ENCODE measurements around the gene MTHFD1. TPM values are rescaled to one million over a fixed set of nuclear protein-coding genes. Genes with fewer than 3 reads are reported as not detected.
"Not testable (repeated sequence)": the region's sequence is repeated elsewhere in the genome, so short reads cannot be mapped to it uniquely, and the experiment has no call there.

The MTHFD1 gene
- total RNA-seq, 2 donors from 2014 or later, result 26.1 to 34.7 TPM

DNA sequence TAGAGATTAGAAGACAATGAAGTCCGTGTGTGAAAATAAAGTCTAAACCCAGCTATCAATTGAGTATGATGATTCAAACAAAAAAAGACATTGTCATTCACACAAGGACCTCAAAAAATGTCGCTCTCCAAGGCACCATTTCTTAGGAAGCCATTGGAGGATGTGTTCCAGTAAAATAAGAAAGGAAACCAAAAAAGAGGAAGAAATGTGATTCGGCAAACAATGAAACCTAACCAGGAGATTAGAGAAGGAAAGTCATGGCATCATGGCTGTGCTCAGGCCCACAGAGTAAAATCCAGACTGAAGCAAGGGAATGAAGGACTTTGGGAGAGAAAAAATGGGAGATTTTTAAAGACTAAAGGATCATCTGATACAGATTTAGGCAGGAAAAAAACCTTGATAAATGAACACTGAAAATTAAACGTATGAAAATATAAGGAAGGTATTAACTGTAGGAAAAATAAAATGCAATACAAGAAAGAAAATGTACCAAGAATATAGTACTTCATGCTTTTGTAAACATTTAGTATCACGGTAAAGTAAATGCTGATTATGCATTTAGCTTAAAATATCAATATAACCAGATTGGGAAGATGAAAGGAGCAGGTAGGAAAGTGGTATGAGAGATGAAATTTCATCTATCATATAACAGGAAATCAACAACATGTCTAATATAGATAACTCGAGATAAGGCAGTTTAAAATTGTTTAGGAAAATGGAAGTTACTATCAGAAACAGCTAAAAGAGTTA, 38.2 kb upstream of the MTHFD1 start:
- Histone ChIP-seq H3K27ac (no peak overlapping the region), H3K4me3 (no peak overlapping the region), H3K4me1 (replicated peaks) (no peaks in the 10 kb centered on the region), H3K36me3 (no peaks in the 10 kb centered on the region), H3K9me3 (no peaks in the 10 kb centered on the region), H3K27me3 (replicated peaks; ENCODE audit: insufficient read depth) (no peaks in the 10 kb centered on the region)
- TF ChIP-seq POLR2AphosphoS5 (IDR thresholded peaks at IDR 0.05), result no peak
- no peak for TF ChIP-seq POLR2A (IDR thresholded peaks at IDR 0.05)
- TF ChIP-seq, protein P1, sequence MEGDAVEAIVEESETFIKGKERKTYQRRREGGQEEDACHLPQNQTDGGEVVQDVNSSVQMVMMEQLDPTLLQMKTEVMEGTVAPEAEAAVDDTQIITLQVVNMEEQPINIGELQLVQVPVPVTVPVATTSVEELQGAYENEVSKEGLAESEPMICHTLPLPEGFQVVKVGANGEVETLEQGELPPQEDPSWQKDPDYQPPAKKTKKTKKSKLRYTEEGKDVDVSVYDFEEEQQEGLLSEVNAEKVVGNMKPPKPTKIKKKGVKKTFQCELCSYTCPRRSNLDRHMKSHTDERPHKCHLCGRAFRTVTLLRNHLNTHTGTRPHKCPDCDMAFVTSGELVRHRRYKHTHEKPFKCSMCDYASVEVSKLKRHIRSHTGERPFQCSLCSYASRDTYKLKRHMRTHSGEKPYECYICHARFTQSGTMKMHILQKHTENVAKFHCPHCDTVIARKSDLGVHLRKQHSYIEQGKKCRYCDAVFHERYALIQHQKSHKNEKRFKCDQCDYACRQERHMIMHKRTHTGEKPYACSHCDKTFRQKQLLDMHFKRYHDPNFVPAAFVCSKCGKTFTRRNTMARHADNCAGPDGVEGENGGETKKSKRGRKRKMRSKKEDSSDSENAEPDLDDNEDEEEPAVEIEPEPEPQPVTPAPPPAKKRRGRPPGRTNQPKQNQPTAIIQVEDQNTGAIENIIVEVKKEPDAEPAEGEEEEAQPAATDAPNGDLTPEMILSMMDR (IDR thresholded peaks at IDR 0.05), result no peak
- WGBS, result 91% methylated on average over 6 of the region's 6 CpGs
- no peak for DNase-seq (ENCODE audit: low spot score)
- intact Hi-C loops (cut with DNase I), result loop anchor here (10.0 kb wide), 3 partner anchors 125 to 285 kb away; no protein-coding TSS in a partner anchor

DNA sequence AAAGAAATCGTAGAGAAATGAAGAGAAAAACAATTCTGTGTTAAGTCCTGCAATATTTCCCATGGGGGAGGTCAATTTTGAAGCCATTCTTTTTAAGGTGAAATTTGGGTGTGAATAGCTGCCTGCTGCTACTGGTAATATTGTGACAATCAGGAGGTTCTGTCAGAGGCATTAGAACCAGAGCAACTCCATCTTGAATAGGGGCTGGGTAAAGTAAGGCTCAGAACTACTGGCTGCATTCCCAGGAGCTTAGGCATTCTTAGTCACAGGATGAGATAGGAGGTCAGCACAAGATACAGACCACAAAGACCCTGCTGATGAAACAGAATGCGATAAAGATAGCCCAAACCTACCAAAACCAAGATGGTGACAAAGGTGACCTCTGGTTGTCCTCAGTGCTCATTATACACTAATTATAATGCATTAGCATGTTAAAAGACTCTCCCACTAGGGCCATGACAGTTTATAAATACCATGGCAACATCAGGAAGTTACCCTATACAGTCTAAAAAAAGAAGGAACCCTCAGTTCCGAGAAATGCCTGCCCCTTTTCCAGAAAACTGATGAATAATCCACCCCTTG, 24.8 kb upstream of the MTHFD1 start:
- intact Hi-C loops (cut with DNase I), result no loop called here
- Histone ChIP-seq H3K4me1 (replicated peaks) (no peaks in the 10 kb centered on the region), H3K9me3 (no peaks in the 10 kb centered on the region), H3K27ac (no peak overlapping the region), H3K27me3 (replicated peaks; ENCODE audit: insufficient read depth) (no peaks in the 10 kb centered on the region), H3K36me3 (no peaks in the 10 kb centered on the region), H3K4me3 (no peak overlapping the region)
- TF ChIP-seq, protein P1 (IDR thresholded peaks at IDR 0.05), result no peak
- no peak for TF ChIP-seq POLR2AphosphoS5 (IDR thresholded peaks at IDR 0.05)
- TF ChIP-seq POLR2A (IDR thresholded peaks at IDR 0.05), result no peak
- WGBS, result 86% methylated on average over 3 of the region's 3 CpGs
- no peak for DNase-seq (ENCODE audit: low spot score)

DNA sequence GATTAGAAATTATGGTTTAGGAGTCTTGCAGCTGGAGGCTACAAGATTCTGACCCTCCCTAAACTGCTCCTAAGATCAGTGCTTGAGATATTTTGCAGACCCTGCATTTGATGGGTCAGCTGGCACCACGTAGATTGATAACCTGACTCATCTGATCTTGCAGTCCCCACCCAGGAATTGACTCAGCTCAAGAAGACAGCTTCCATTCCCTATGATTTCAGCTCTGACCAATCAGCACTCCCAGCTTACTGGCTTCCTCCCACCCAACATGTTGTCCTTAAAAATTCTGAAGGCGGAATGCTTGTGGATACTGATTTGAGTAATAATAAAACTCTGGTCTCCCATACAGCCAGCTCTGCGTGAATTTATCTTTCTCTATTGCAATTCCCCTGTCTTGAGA, 23.2 kb upstream of the MTHFD1 start:
- TF ChIP-seq POLR2A (IDR thresholded peaks at IDR 0.05) (no peak), POLR2AphosphoS5 (IDR thresholded peaks at IDR 0.05) (no peak)
- TF ChIP-seq, protein P1 (IDR thresholded peaks at IDR 0.05), result no peak
- Histone ChIP-seq H3K27me3 (replicated peaks; ENCODE audit: insufficient read depth) (no peaks in the 10 kb centered on the region), H3K4me1 (replicated peaks) (no peaks in the 10 kb centered on the region), H3K4me3 (no peak overlapping the region), H3K9me3 (no peaks in the 10 kb centered on the region), H3K27ac (no peak overlapping the region), H3K36me3 (no peaks in the 10 kb centered on the region)
- no peak for DNase-seq (ENCODE audit: low spot score)
- 93% methylated on average over 3 of the region's 3 CpGs for WGBS
- intact Hi-C loops (cut with DNase I), result no loop called here

DNA sequence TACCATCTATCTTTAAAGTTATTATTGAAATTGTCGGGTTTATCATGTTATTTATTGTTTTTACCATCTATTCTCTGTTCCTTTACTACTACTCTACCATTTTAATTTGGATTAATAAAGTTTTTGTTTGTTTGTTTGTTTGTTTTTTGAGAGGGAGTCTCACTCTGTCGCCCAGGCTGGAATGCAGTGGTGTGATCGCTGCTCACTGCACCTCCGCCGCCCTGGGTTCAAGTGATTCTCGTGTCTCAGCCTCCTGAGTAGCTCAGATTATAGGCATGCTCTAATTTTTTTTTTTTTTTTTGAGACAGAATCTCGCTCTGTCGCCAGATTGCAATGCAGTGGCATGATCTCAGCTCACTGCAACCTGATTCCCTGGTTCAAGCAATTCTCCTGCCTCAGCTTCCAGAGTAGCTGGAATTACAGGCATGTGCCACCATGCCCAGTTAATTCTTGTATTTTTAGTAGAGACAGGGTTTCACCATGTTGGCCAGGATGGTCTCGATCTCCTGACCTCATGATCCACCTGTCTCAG, 22.7 kb upstream of the MTHFD1 start:
- H3K27me3 ChIP-seq (replicated peaks; ENCODE audit: insufficient read depth); H3K4me1 ChIP-seq (replicated peaks); DNase-seq (ENCODE audit: low spot score); H3K9me3 ChIP-seq; H3K27ac ChIP-seq; H3K4me3 ChIP-seq; H3K36me3 ChIP-seq; intact Hi-C loops (cut with DNase I): not testable (repeated sequence)
- 91% methylated on average over 9 of the region's 9 CpGs for WGBS

DNA sequence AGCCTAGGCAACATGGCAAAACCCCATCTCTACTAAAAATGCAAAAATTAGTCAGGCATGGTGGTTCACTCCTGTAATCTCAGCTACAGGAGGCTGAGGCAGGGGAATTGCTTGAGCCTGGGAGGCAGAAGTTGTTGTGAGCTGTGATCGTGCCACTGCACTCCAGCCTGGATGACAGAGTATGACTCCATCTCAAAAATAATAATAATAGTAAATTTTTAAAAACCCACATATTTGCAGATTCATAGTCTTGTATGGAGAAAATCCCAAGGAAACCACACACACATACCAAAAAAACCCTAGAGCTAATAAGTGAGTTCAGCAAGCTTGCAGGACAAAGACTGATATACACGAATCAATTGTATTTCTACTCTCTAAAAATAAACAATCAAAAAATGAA, 19.0 kb upstream of the MTHFD1 start:
- H3K36me3 ChIP-seq, result no peaks in the 10 kb centered on the region
- H3K27ac ChIP-seq, result no peak overlapping the region
- whole genome bisulfite sequencing, result 90% methylated on average over 2 of the region's 2 CpGs
- H3K27me3 ChIP-seq (replicated peaks; ENCODE audit: insufficient read depth), result no peaks in the 10 kb centered on the region
- TF ChIP-seq, protein P1 (IDR thresholded peaks at IDR 0.05), result no peak
- TF ChIP-seq POLR2AphosphoS5 (IDR thresholded peaks at IDR 0.05), result no peak
- TF ChIP-seq POLR2A (IDR thresholded peaks at IDR 0.05), result no peak
- no peak for DNase-seq (ENCODE audit: low spot score)
- H3K4me1 ChIP-seq (replicated peaks), result no peaks in the 10 kb centered on the region
- H3K4me3 ChIP-seq, result no peak overlapping the region
- intact Hi-C loops (cut with DNase I), result no loop called here
- H3K9me3 ChIP-seq, result no peaks in the 10 kb centered on the region
